GM18511 (cell line): ENCODE data around the gene ZNF212.

Experiments
- ATAC-seq: cut with Tn5 transposase; IDR thresholded peaks from one replicate; pipeline ENCODE4 v1.9.1; 2021; ENCODE audit warnings: mild to moderate bottlenecking, moderate library complexity; ENCODE audit not compliant: unreplicated experiment

Gene ZNF212

GRCh38 chr7:149284343-149284742, 44.9 kb downstream of the ZNF212 start:
- ATAC-seq, result peak; percentile 29

- ATAC-seq, result peak; percentile 97
These were observed 45.6 kb downstream of the ZNF212 start for GRCh38 chr7:149284850-149285585.

DNA sequence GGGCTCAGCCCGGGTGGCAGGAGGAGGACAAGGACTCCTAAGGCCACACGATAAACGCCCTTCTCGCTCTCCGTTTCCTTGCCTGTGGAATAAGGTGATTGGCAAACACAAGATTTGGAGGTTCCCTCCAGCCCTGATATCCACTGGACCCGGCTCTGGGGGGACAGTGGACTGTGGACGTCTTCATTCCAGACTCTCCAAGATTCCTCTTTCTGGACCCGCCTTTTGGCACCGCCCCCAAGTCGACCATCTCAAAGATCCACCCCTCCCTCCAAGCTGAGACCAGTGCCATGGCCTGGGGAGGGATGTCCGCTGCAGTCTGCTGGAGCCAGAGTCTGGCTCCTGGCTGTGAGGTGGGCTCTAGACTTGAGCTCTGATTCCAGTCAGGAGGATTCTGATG, 46.2 kb downstream of the ZNF212 start:
- ATAC-seq, result no peak

GRCh38 chr7:149286811-149287400, 47.5 kb downstream of the ZNF212 start:
- ATAC-seq, result no peak

DNA sequence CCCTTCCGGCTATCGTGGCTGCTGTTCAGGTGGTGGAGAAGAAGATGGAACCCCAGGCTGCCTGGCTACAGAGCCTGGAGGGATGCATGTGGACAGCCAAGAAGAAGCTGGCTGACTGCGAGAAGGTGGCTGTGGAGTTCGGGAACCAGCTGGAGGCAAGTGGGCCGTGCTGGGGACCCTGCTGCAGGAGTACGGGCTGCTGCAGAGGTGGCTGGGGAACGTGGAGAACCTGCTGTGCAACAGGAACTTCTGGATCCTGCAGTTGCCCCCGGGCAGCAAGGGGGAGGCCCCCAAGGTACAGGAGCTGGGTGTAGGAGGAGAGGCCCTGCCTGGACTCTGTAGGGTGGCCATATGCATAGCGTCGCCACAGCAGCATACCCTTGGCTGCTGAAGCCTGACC, 48.2 kb downstream of the ZNF212 start:
- no peak for ATAC-seq

DNA sequence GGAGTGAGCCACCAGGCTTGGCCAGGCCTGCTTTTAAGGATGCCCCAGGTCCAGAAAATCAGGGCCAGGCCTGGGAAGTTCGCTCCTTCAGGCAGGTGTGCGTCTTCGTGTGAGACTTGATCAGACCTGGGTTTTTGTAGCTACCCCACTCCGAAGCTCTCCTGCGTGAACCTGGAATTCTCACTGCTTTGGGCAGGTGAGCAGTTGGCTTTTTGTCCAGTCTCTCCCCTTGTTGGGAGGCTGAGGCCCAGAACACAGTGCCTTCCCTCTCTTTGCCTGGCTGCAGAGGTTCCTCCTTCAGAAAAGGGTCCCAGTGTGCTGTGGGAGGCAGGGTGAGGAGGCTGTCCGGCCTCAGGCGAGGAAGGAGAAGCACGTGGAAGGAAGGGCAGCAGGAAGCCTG, 49.8 kb downstream of the ZNF212 start:
- no peak for ATAC-seq

DNA sequence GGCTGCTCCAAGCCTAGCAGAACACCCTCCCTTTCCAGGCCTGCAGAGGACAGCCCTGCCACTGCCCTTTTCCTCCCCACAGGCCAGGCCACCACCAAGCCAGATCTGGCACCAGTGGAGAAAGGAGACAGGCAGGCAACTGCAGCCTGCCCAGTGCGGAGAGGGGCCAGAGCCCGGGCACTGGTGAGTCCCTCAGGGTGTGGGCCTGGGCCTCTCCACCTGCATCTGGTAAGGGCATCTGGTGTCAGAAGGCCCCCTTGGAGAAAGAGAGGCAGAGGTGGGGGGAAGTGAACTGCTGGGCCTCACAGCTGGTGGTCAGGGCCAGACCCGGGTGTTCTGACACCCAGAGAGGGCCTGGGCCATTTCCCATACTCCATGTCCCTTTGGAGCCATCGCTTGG, 50.4 kb downstream of the ZNF212 start:
- no peak for ATAC-seq

- ATAC-seq, result no peak
These were observed 51.8 kb downstream of the ZNF212 start for GRCh38 chr7:149291036-149291780.

- ATAC-seq, result no peak
These were observed 52.5 kb downstream of the ZNF212 start for GRCh38 chr7:149291781-149292461.

GRCh38 chr7:149292462-149292823, 53.0 kb downstream of the ZNF212 start:
- no peak for ATAC-seq

DNA sequence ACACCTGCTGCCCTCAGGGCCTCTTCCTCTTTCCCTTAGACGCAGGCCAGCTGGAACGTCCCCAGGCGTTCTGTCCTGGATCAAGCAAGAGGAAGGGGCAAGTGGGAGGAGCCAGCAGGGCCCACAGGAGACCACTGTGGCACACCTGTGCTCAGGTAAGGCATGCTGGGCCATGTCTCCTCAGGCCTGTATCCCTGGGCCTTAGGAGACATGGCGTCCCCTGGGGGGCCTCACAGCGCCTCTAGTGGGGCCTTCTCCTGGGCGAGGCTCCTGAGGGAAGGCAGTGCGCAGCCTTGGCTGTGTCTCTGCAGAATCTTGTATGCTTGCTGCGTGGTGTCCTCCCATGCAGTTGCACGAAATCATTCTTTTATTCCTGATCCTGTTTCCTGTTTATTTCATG, 53.9 kb downstream of the ZNF212 start:
- no peak for ATAC-seq

- no peak for ATAC-seq
These were observed 54.6 kb downstream of the ZNF212 start for GRCh38 chr7:149293946-149294633.

- ATAC-seq, result no peak
These were observed 55.4 kb downstream of the ZNF212 start for GRCh38 chr7:149294634-149295480.

GRCh38 chr7:149295481-149295850, 56.0 kb downstream of the ZNF212 start:
- no peak for ATAC-seq

- no peak for ATAC-seq
These were observed 56.9 kb downstream of the ZNF212 start for GRCh38 chr7:149296368-149296767.

DNA sequence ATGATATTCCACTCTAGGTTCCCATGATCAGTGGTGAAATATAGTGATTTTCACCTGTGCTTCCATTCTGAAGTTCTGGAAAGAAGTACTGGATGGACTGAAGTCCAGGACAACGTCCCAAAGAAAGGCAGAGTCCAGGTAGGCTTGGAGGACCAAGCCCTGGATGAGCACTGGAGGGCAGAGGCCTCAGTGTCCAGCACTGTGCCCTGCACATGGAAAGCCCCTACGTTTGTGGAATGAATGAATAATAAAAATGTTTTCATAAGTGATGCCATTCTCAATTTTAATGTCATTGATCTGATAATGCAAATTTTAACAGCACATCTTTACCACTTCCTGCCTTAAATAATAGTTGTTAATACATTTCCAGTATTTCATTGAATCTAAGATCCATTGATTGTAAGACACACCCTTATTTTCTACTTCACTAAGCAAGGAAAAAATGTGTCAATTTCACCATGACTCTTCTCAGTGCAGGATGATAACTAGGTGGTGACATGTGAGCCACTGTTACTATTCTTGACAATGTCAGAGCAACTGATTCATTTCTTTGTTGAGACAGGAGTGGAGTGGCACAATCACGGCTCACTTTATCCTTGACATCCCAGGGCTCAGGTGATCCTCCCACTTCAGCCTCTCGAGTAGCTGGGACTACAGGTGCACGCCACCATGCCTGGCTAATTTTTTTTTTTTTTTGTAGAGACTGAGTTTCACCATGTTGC, 57.7 kb downstream of the ZNF212 start:
- no peak for ATAC-seq

- no peak for ATAC-seq
These were observed 61.3 kb downstream of the ZNF212 start for GRCh38 chr7:149300620-149301285.

DNA sequence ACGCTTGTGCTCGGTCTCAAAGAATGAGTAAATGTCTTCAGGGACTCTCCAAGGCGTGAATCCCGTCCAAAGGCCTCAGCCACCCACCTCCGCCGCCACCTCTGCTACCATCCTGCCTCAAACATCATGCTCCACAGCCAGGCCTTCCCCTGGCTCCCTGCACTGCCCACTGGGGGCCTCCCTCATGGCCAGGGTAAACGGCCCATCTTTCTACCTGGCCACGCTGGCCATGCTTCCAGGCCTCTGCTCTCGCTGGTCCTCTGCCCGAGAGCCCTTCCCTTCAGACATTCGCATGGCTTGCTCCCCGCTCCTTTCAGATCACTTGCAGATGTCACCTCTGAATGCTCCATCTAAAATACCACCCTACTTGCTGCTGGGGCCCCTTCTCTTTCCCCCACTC, 62.8 kb downstream of the ZNF212 start:
- ATAC-seq, result no peak

DNA sequence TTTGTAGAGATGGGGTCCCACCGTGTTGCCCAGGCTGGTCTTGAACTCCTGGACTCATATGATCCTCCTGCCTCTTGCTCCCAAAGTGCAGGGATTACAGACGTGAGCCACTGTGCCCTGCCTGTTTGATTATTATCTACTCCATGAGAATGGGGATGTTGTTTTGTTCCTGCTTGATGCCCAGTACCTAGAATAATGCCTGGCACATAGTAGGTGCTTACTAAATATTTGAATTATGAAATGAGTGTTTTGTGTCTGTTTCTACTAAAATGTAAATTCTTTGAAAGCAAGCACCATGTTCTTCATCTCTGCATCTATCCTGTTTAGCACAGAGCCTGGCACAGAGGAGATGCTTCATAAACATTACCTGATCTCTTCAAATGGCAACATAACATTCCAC, 63.4 kb downstream of the ZNF212 start:
- no peak for ATAC-seq
